NB4 (cell line): ENCODE measurements around the gene NRP1.
"Not testable (repeated sequence)": the region's sequence is repeated elsewhere in the genome, so short reads cannot be mapped to it uniquely, and the experiment has no call there.

Experiments
- DNase-seq: peaks from one replicate; pipeline ENCODE4 v3.0.0; 2010; ENCODE audit warnings: low read depth
- H3K4me3 ChIP-seq: one replicate; pipeline ENCODE4 v1.5.1; 2011; ENCODE audit warnings: mild to moderate bottlenecking, low read depth, low read length, moderate library complexity
- MYC ChIP-seq: IDR thresholded peaks from 2 replicates; pipeline ENCODE4 v1.6.1; 2011; ENCODE audit warnings: low read depth, low read length
- POLR2A ChIP-seq: IDR thresholded peaks from 2 replicates; pipeline ENCODE4 v1.6.1; 2011; ENCODE audit warnings: mild to moderate bottlenecking; ENCODE audit not compliant: insufficient read length; ENCODE audit errors: extremely low read depth
- TF ChIP-seq, protein P1 (sequence below): IDR thresholded peaks from 2 replicates; pipeline ENCODE4 v1.6.1; 2011; ENCODE audit warnings: low read depth, low read length
- TF ChIP-seq, protein P2 (sequence below): IDR thresholded peaks from one replicate; pipeline ENCODE4 v1.5.1; 2012; ENCODE audit warnings: low read depth, low read length

NRP1 gene

GRCh38 chr10:33334153-33334804 is at the start of gene NRP1:
TSS of gene NRP1 (minus strand) at chr10:33334667. CDS start at chr10:33334382, 285 bp downstream.
- TF ChIP-seq, protein P1, sequence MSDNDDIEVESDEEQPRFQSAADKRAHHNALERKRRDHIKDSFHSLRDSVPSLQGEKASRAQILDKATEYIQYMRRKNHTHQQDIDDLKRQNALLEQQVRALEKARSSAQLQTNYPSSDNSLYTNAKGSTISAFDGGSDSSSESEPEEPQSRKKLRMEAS = no peak
- TF ChIP-seq POLR2A (no peak), MYC (no peak)
- TF ChIP-seq, protein P2, sequence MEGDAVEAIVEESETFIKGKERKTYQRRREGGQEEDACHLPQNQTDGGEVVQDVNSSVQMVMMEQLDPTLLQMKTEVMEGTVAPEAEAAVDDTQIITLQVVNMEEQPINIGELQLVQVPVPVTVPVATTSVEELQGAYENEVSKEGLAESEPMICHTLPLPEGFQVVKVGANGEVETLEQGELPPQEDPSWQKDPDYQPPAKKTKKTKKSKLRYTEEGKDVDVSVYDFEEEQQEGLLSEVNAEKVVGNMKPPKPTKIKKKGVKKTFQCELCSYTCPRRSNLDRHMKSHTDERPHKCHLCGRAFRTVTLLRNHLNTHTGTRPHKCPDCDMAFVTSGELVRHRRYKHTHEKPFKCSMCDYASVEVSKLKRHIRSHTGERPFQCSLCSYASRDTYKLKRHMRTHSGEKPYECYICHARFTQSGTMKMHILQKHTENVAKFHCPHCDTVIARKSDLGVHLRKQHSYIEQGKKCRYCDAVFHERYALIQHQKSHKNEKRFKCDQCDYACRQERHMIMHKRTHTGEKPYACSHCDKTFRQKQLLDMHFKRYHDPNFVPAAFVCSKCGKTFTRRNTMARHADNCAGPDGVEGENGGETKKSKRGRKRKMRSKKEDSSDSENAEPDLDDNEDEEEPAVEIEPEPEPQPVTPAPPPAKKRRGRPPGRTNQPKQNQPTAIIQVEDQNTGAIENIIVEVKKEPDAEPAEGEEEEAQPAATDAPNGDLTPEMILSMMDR = no peak
- peak within 1 kb of the TSS; percentile 63 for H3K4me3 ChIP-seq
- peak; percentile 43 for DNase-seq

- not testable (repeated sequence) for DNase-seq, H3K4me3 ChIP-seq
Measured at GRCh38 chr10:33384201-33384600, 49.7 kb upstream of the NRP1 start.

DNA sequence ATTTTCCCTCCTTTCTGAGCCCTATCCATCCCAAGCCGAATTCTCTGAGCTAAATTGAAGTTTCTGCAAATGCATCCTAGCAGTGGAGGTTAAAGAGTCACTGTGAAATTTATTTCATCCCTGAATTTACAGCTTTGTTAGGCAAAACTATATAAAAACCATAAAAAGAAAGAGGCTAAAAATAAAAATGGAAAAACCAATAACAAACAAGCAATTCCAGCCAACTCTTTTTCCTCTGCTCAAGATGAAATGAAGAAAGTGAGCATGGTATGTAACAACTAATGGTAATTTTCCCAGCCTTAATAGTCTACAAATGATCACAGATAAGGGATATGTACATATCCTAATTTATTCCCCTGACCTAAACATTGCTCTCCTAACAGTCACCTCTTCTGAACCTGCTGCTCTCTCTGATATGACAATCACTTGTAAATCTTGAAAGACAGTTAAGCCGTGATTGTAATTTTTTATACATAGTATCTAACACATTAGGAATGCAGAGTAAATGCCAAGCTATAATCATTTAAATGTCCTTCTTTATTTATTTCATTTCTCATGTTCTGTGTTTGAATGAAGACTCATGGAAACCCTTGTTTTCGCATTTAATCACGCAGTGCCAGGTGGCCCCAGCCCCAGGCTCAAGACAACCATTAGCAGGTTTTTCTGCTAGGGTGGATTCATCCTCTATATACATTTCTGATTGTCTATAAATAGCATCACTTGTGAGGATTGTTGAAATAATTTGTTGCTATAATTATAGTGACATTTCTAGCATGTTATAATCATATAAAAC is 48.6 kb upstream of the NRP1 start:
- TF ChIP-seq MYC (no peak), POLR2A (no peak)
- TF ChIP-seq, protein P2 = no peak
- TF ChIP-seq, protein P1 = no peak
- no peak for DNase-seq
- no peak overlapping the region for H3K4me3 ChIP-seq

DNA sequence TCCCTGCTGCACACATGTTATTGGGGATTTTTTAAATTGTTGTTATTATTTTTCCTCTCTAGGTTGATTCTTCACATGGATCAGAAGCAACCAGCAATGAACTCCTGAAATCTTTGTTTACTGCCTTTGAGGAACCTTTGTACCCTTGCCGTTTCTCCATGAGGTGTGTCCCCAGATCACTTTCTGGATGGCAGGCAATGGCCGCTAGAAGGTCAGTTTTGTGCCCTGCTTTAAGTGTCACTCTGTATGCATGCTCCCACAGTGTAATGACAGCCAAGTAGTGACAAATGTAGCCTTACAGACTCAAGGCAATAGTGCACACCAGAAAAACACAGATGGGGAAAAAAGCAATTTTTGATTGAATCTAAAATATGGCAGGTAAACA is 47.7 kb upstream of the NRP1 start:
- H3K4me3 ChIP-seq = no peak overlapping the region
- DNase-seq = no peak
- TF ChIP-seq, protein P1 = no peak
- TF ChIP-seq, protein P2 = no peak
- TF ChIP-seq MYC (no peak), POLR2A (no peak)

DNA sequence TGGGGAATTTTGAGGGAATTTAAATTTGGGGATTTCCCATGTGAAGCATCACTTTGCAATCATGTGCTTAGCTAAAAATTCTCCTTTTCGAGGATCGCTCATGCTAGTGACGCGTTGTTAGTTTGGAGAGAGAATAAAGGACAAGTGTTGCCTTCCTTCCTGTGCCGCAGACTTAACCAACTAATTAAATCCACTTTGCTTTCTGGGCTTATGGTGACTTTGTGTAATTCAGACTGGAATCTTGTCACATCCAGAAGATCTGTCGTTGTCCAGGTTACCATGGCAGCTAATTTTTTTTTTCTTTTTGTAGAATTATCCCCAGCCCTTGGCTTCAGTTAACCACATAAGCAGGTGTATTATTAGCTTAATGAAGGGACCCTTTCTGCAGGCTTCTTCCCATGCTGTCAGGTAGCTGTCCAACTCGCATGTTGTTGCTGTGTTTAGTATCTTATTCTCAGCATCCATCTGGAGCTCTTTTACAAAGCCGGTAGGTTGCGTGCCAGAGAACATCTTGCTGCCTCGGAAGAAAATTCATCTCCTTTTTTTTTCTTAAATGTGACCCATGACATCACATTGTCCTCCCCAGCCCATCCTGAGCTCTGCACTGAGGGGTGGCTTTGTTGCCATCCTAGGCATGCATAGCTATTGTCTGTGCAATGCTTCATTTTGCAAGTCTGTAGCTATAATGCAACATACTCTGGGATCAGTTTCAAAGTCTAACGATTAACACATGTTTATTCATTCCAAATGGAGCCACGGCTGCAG is 47.2 kb upstream of the NRP1 start:
- H3K4me3 ChIP-seq = no peak overlapping the region
- DNase-seq = no peak
- TF ChIP-seq MYC (no peak), POLR2A (no peak)
- TF ChIP-seq, protein P1 = no peak
- TF ChIP-seq, protein P2 = no peak

GRCh38 chr10:33377658-33378025 is 43.2 kb upstream of the NRP1 start:
- DNase-seq = no peak
- no peak overlapping the region for H3K4me3 ChIP-seq
- TF ChIP-seq, protein P1 = no peak
- no peak for TF ChIP-seq POLR2A
- no peak for TF ChIP-seq MYC
- TF ChIP-seq, protein P2 = no peak
